Endothelial cell of umbilical vein (primary cell): ENCODE data around the gene CASP7.

Experiments
- CTCF ChIP-seq, 2 donors: IDR thresholded peaks; 1 replicate in 1 of 2; 2 replicates in 1 of 2; pipeline ENCODE4 v1.5.1; 2011; ENCODE audit warnings: low read length in 2 of 2, mild to moderate bottlenecking in 2 of 2, moderate library complexity in 2 of 2, control low read depth in 1 of 2, inconsistent platforms in 1 of 2, low read depth in 1 of 2; ENCODE audit not compliant: insufficient read depth in 1 of 2; ENCODE audit errors: extremely low read depth in 1 of 2
- POLR2A ChIP-seq: IDR thresholded peaks from 2 replicates; pipeline ENCODE4 v1.6.1; 2012; ENCODE audit warnings: low read depth, mild to moderate bottlenecking, control low read depth, low read length

DNA sequence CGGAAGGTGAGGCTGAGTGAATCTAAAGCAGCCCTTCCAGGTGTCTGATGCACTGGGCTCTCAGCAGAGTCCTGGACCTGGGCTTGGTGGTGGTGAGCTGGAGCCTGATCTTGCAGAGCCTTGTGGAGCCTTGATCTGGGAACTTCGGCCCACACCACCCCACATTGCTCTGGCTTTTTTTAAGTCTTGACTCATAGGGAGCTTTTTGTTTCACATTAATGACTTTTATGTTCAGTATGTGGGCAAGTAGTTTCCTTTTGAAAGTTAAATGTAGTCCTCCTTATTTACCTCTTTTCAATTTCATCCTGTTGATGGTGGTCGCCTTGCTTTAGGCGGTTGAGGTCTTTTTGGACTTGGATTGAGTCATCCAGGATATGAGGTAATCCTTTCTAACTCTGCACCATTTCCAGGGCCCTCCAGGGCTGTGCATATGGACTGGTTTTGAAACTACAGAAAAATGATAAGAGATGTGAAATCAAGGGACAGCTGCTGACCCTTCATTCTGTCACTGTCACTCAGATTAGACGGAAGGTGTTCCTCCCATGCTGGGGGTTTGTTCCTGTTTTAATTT, 12.9 kb upstream of the CASP7 start:
- no peak for TF ChIP-seq POLR2A
- TF ChIP-seq CTCF (IDR thresholded peaks at IDR 0.05; ENCODE audit: extremely low read depth in 1 of 2, insufficient read depth in 1 of 2, low read depth in 1 of 2, low read length in 2 of 2), result no peak
